Activated T-cell treated with anti-CD3 and anti-CD28 coated beads, Interleukin-2, amount 50 U/mL, for 1 hour (primary cell): ENCODE results near the gene MRGPRG.

Experiments
- DNase-seq: peaks from one replicate; pipeline ENCODE4 v3.0.0-alpha.2; 2020

The MRGPRG gene

DNA sequence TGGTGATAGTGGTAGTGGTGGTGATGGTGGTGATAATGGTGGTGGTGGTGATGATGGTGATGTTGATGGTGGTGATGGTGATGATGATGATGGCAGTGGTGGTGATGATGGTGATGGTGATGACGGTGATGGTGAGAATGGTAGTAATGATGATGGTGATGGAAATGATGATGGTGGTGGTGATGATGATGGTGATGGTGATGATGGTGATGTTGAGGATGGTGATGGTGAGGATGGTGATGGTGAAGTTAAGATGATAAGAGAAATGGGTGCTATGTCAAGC, 11.8 kb downstream of the MRGPRG start:
- DNase-seq, result no peak

DNA sequence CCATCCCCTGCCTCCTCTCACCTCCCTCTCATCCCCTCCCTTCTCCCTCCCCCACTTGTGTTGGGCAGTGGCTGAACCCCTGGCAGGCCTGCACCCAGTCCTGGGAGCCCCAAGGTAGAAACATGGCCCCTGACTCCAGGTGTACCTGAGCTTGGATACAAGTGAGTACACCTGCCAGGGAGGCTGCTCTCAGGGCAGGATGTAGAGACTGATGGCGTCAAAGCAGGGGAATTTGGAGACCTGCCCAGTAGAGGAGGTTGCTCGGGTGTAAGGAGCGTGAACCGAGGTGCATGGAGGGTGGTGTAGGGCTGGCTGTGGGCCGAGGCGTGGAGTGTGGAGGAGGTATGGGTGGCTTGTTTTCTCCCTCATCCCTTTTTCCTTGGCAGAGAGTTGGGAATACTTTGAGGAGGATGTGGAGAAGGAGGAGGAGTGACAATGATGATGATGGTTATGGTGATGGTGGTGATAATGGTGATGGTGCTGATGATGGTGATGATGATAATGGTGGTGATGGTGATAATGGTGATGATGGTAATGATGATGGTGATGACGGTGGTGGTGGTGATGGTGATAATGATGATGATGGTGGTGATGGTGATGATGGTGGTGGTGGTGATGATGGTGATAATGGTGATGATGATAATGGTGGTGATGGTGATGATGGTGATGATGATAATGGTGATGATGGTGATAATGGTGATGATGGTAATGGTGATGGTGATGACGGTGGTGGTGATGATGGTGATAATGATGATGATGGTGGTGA, 12.3 kb downstream of the MRGPRG start:
- no peak for DNase-seq

DNA sequence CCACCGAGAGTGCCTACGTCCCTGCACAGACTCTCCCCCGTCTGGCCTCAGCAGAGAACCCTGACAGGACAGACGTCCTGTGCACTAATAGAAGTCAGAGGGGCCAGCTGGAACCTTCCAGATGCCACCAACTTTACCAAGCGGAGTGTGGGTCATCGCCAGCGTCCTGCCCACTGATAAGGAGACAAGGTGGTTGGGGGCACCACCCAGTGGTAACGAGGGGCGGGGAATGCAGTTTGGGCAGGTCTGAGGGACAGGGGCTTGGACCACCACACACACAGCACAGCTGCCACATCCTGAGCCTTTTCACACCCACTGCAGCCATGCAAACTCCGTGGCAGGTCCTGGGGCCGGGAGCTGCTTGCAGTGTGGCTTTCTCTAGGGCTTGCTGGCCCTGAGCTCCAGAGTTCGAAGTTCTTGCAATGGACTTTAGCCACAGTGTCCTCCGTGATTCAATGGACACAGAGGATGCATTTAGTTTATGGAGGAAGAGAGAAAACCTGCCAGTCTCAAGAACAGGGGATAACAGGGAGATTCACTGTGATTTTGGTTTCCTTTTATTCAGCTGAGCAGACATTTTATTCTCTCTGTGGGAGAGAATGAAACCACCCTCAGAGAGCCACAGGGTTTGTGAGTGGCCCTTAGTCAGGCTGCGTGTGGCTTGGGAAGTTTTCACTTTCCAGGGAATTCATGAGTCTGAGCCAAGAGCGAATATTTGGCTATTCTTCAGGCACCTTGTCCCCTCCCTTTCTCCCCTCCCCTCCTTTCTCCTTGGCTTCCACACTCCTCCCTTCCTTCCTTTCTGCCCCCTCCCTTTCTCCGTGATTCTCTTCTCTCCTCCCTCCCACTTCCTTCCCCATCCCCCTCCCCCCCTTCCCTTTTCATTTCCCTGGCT, 13.1 kb downstream of the MRGPRG start:
- no peak for DNase-seq

DNA sequence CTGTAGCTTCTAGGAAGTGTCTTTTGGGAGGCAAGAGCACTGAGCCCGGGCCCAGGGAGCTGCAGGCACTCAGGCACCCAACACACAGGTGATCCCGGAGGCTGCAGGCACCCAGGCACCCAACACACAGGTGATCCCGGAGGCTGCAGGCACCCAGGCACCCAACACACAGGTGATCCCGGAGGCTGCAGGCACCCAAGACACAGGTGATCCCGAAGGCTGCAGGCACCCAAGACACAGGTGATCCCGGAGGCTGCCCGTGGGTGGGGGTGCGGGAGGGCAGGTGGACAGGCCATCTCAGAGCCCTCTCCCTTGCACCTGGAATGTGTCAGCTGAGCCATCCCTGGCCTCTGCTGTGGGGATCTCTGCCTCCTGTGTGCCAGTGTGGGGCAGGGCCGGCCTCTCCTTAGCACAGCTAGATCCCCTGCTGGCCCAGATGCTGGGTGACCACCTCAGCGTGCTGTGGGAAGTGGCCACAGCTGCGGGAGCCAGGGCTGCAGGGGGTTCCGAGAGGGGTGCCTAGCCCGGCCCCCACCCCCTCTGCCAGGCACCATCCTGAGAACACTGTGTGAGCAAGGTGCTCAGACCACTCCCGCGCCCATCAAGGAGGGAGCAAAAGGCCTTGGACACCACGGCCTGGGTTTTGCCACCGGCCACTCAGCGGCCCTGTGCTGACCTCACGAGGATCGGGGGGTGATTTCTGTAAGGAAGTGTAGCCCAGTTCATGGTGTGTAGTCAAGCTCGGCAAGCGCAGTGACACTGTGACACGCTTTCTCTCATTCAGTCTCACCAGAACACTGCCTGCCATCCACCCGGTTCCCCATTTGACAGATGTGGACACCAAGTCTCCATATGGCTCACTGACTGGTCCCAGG, 14.2 kb downstream of the MRGPRG start:
- DNase-seq, result no peak

DNA sequence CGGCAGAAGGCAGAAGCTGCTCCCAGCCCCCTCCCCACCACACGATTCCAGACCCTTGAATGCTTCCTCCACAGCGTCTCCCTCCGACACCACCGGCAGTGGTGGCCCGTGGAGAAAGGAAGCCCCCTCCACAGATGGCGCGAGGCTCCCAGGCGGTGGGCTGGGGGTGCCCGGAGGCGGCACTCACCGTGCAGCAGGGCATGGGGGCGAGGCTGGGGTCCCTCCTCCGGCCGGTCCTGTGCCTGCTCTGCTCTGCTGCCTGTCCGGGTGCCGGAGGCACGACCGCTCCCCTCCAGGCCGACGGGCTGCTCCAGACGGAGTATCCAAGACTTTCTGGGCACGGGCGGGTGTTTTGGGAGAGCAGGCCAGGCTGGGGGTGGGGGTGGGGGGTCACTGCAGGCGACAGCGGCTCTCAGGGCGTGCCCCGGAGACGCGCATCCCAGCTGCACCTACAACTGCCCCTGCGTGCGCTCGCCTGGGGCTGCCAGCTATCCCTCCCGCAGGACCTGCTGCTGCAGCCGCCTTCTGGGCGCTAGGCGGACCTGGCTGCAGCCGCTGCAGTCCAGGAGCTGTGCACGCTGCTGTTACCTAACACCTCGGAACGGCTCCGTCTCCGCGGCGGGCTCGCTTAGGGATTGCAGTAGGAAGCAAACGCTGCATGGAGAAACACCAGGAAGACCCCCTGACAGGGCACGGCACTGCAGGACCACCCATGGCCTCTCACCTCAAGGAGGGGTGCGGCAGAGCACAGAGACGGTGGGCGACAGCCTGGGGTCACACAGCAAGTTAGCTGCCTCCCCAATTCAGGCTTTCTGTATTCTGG, 15.2 kb downstream of the MRGPRG start:
- no peak for DNase-seq

DNA sequence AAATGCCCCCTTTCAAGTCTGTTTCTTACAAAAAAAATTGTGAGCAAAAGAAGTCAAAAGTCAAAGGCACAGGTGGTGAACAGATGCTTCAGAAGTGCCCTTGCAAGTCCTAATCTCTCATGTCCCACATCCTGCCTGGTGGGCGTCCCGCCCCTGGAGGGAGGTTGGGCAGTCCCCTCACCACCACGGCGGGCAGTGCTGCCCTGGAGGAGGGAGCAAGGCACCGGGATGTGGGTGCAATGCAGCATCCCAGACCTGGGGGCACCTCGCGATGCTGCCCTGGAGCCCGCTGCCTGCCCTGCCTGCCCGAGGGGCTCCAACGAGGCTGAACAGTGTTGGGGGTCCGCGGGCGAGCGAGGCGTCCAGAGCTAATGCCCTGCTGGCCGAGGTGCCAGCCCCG, 15.9 kb downstream of the MRGPRG start:
- DNase-seq, result no peak

DNA sequence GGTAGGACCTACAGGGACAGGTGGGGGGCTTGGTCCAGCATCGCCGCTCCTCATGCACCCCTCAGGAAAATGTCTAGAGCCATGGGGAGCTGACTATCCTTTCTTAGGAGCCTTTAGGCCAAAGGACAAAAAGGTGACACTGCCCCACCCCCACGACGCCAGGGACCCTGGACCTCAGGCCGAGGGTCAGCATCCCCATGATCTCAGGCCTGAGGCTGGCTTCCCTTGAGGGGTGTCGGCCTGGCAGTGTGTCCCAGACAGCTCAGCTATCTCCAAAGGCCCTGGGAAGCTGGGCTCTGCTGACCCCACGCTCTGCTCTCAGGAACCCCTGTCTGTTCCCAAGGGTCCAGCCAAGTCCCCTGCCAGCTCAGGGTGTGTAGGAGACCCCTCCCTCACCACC, 16.3 kb downstream of the MRGPRG start:
- no peak for DNase-seq

DNA sequence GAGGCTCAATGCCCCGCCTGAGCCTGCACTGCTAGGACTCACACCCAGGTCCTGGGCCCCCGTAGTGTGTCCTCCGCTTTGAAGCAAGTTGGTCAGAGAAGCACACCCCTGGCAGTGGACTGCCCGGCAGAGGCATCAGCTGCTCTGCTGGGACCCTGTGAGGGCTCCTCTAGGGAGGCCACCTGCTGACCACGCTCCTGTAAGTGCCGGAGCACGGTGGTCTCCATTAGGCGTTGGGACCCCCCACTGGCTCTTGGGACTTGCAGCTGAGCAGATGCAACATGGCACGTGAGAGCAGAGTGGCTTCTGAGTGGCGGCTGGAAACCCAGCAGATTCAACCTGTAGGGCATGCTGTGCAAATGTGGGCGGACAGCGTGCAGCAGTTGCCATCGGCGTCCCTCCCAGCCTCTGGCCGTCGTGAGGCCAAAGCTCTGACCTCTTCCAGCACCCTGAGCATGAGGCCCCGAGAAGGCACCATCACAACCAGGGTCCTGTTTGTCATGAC, 16.9 kb downstream of the MRGPRG start:
- no peak for DNase-seq

DNA sequence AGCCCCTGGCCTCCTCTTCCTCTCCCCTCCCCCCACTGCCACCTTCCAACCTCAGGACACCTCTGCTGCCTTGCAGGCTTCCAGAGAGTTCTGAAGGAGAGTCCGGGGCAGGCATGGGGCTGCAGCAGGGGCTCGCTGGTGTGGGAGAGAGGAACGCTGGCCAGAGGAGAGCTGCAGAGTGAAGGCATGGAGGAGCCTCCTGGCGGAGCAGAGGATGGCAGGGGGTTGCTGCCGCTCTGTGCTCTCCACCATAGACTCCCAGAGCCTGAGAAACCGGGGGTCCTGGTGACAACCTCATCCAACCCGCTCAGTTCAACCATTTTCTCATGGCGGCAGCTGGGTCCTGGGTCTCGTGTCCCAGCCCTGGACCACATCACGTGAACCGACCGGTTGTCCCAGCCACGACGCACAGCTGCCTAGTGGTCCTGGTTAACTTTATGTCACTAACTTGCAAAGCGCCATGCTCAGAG, 17.5 kb downstream of the MRGPRG start:
- no peak for DNase-seq

DNA sequence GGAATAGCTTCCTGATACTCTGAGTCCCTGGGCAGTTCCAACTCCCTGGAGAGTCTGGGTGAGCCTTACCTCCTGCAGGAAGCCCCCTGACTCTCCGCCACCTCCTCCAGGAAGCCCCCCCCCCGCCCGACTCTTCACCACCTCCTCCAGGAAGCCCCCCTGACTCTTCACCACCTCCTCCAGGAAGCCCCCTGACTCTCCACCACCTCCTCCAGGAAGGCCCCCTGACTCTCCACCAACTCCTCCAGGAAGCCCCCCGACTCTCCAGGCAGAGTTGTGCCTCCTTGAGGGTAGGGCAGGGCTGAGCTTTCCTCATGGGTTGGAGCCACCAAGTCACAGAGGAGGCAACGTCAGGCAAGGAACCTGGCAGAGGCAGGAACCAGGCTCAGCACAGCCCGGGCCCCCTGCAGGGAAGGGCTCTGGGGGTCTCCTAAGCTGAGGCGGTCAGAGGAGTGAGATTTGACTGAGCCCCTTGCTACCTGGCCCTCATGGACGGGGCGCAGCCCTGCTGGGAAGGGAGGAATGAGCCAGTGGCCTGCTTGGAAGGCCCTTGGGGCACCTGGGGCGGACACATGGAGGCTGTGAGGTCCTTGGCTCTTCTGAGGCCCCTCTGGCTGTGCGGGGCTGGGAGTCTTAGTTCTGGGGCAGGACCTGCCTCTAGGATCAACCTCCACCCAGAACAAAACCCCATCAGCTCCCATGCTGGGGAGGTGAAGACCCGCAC, 18.1 kb downstream of the MRGPRG start:
- DNase-seq, result no peak

DNA sequence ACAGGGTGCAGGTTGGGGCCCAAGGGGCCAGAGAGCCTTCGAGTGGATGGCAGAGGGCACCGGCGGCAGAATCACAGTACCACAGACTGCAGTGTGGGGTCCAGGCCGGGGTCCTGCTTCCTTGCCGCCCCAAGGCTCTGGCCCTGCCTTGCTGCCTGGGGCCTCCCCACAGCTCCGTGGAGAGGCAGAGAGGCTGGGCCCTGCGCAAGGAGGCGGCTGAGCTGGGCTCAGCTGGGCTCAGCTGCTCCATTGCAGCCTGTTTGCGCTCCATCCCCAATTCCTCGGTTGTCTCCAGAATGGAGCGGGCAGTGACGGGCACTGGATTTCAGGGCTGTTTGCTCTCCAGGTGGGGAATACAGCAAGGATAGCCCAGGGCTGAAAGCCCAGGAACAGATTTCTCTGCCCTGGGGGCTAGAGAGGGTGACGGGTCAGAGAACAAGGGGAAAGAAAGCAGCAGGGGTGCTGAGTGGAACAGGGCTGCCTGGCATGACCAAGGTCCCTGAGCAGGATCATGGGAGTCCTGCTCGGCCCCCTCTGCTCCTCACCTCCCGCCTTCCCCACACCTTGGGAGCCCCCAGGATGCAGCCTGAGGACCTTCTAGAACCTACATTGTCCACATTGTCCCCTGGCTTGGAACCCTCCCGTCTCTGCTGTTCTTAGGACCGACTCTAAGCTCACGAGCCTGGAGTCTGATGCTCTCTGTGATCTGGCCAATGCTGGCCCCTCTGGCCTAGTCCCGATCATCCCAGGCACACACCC, 18.9 kb downstream of the MRGPRG start:
- no peak for DNase-seq

DNA sequence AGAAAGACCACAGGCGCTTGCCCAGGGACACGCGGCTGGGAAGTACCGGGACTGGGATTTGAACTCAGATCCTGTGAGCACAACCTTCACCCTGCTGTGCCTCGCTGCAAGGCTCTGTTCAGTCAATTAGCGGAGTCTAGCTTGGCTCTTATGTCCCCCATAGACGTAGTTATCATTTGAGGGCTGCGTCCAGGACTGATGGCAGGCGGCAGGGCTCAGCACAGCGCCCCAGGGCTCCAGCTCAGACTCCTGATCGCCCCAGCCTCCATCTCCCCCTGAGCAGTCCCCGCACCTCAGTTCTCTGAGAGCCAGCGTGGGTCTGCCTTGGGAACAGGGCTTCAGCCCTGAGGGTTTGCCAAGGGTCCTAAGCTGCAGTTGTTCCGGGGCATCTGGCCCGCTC, 19.8 kb downstream of the MRGPRG start:
- DNase-seq, result no peak

DNA sequence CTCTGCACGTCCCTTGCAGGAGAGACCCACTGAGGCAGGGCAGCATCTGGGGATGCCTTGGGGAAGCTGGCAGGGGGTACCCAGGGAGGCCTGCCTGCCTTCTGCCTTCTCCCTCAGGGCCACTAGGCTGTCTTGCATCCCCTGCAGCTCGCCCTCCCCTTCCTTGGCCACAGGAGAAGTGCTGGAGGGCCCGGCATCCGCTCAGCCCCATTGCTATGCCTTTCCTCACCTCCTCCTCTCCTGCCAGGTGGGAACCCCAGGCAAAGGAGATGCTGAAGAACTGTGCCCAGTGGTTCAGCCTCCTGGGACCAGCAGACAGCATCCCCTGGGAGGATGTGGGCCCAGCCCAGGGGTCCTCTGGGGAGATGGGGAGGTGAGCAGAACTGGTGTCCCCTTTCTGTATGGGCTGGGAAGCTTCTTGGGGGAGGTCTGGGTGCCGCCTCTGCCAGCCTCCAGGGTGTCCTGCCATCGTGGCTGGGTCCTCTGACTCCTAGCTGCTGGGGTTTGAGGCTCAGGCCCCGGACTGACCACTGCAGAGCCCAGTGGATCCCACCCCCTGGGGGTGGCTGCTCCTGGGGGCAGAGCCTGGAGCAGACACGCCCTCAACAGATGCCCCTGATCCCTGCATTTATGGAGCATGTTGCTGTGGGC, 20.6 kb downstream of the MRGPRG start:
- DNase-seq, result no peak

DNA sequence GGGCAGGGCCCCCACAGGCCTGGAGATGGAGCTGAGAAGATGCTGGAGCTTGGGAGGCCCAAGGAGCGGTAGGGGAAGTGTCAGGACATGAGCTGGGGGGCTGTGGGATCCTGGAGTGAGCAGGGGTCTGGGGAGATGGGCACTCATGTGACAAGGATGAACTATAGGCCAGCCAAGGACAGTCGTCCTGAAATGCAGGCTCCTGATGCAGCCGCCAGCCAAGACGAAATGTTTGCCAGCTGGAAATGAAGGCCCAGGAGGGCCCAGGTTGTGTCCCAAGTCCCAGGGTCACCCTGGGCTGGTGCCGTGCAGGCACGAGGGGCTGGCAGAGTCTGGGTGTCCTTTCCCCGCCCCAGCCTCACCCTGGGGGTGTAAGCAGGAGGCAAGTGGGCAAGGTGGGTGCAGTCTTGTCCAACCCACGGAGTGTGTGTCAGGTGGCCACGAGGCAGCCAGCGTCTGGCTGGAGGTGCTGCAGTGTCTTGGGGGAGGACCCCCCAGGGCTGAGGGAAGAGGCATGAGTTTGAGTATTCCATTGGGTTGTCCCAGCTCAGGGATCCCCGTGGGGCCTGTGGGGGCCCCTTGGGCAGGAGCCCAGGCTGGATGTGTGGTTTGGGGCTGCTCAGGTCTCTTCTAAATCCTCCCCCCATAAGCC, 21.4 kb downstream of the MRGPRG start:
- DNase-seq, result no peak

DNA sequence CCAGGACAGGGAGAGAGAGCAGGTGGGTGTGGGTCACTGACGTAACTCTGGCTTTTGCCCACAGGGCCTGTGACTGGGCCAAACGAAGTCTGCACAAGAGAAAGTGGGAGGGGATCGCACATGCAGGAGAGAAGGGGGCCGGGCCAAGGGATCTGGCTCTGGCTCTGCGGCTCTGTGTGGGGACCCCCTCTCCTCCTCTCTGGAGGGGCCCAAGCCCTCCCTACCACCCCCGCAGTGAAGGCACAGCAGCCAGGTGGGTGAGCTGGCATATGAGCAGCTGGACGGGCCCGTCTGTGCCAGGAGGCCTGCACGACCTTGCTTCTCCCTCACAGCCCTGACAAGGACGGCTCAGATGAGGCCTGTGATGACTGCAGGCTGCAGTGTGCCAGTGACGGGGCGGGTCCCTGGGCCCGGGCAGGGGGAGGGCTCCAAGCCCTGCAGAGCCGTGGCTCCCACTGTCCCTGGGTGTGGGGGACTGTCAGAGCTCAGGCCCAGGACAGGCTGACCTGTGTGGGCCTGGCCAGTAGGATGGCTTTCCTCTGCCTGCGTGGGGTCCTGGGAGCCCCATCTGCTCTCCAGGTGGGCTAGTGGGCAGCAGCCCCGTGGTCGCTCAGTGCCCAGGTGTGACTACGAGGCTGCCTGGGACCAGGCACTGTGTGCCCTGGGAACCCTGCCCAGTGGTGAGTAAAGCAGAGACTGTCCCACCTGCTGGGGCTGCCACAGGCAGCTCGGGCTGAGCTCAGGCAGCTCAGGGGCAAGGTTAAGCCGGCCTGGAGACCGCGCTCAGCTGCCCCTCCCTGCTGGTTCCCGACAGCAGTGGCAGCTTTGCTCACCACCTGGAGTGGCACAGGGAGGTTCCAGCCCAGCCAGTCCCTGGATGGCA, 22.2 kb downstream of the MRGPRG start:
- DNase-seq, result no peak

DNA sequence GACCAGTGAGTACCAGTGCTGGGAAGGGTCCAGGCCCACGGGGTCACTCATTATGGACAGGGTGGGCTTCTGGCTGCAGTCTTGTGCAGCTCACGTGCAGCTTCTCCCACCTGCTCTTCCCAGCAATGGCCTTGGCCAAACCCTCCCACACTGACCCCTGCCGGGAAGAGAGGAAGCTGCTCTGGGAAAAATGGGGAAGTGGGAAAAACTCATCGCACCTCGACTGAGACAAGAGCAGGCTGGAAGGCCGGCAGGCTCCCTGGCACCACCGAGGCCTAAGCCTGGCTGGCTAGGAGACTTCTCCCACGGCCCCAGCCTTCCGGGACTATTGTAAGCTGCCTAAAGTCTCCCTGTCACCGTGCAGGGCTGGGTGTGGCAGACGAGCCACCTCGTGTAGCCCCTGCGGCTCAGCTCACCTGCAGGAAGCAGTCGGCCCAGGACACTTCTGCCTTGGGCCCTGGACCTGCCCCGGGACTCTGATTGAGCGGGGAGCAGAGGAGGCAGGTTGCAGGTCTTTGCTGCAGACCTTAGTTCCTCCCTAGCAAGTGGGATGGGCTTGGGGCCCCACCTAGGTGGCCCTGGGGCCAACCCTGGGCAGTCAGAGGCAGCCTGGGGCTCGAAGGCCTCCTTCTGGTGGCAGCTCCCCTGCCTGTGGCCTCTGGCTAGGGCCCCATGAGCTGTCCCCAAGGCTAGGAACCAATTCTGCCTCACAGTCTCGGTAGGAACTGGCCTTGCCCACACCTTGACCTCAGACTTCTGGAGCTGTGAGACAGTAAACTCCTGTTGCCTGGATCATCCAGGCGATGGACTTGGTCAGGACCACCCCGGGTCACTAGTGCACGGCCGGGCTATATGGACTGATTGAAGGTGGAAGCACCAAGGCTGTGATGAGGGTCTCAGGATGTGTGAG, 23.1 kb downstream of the MRGPRG start:
- no peak for DNase-seq

DNA sequence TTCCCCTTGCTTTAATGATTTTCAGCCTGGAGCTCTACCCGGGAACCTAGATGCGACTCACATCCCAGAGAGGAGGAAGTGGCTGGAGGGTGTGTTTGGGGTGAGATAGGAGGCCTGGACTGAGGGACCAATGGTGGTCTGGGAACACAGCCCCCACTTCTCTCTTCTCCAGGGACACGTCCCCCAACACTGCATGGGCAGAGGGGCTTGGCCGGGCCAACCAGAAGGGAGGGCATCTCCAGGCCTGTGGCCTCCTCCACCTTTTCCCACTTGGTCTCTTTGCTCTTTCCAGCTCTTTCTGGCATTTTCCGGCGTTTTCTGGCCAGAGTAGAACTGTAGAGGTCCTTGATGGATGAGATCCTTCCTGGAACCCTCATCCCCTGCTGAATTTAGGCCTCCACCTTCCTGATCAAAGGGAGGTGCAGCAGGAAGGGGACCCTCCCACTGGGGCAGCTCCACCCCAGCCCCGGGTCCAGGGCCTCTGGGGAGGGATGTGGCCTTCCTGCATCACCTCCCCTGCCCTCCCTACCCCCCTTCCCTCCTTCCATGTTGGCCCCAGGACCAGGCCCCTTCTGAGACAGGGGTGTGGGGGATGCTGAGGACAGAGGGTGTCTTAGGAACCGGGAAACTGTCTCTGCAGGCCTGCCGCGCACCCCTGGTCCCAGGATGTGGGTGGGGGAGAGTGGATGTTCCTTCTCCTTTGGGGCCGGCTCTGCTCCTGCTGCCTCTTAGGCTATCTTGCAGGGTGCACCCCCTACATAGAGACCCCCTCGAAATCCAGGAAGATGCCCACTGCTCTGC, 24.4 kb downstream of the MRGPRG start:
- DNase-seq, result no peak
